HG03159 (cell line): ENCODE data around the gene PIGT.

Source experiments
- ATAC-seq: cut with Tn5 transposase; IDR thresholded peaks from one replicate; pipeline ENCODE4 v1.9.1; 2021; ENCODE audit warnings: mild to moderate bottlenecking, moderate library complexity; ENCODE audit not compliant: unreplicated experiment

Gene PIGT

DNA sequence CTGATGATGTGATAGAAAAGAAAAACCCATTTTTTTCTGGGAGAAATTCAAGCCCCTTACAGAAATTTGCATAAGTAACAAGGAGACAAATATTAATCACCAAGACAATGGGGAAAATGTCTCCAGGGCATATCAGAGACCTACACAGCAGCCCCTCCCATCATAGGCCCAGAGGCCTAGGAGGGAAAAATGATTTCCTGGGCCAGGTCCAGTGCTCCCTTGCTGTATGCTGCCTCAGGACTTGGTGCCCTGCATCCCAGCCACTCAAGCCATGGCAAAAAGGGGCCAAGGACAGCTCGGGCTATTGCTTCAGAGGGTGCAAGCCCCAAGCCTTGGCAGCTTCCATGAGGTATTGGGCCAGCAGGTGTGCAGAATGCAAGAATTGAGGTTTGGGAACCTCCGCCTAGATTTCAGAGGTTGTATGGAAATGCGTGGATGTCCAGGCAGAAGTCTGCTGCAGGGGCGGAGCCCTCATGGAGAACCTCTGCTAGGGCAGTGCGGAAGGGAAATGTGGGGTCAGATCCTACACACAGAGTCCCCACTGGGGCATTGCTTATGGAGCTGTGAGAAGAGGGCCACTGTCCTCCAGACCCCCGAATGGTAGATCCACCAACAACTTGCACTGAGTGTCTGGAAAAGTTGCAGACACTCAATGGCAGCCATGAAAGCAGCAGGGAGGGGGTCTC, 15.5 kb upstream of the PIGT start:
- no peak for ATAC-seq

DNA sequence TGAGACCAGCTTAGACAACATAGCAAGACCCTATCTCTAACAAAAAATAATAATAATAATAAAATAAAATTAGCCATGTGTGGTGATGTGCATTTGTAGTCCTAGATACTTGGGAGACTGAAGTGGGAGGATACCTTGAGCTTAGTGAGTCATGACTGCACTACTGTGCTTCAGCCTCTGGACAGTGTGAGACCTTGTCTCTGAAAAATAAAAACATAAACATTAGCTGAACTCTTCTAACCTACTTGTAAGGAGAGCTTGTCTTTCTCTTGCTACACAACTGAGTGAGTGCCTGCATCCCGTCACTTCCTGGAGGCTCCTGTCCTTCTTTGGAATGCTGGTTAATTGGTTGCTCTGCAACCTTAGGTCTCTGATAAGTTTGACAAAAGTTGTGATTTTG, 13.0 kb upstream of the PIGT start:
- ATAC-seq, result no peak

DNA sequence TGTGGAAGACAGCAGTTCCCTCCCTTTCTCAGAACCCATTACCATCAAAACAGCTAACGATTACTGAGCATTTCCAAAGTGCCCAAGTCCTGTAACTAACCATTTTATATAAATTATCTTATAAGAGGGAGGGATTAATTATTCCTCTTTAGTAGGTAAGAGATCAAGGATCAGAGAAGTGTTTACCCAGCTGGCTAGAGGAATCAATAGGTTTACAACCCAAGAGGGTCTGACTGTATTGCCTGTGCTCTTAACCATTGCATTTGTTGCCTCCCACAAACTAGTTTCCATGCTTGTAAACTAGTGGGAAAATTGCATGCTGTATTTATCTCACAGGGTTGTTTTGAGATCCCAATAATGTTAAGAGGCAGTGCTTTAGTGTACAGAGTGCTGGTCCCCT, 11.5 kb upstream of the PIGT start:
- ATAC-seq, result no peak

DNA sequence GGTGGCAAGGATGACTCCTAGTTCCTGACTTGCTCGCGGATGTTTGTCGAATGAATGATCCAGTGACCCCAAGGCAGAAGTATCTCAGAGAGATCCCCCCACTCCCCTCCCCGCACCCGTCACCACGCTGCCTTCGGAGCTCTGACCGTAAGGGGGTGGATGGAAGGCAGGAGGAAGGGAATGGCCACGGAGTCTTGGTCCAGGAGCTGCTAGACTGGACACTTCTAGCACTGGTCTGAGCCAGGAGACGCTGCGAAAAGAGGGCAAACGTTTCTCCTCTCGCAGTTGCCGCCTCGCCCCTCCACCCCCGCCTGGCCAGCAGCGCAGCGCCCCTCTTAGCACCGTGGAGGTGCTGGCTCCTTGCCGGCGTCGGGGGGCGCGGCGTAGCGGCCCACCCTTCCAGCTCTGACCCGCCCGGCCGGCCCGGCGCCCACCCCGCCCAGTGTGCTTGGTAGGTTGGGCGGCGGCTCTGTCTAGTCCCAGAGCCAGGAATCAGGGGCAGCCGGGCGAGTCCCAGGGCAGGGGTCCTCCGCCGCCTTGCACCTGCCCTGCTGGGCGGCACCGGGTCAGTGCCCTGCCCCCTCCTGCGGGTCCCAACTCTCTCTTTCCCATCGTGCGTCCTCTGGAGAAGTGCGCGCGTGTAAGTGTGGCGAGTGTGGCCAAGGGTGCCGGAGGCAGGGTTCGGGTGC, 10.2 kb upstream of the PIGT start:
- no peak for ATAC-seq

DNA sequence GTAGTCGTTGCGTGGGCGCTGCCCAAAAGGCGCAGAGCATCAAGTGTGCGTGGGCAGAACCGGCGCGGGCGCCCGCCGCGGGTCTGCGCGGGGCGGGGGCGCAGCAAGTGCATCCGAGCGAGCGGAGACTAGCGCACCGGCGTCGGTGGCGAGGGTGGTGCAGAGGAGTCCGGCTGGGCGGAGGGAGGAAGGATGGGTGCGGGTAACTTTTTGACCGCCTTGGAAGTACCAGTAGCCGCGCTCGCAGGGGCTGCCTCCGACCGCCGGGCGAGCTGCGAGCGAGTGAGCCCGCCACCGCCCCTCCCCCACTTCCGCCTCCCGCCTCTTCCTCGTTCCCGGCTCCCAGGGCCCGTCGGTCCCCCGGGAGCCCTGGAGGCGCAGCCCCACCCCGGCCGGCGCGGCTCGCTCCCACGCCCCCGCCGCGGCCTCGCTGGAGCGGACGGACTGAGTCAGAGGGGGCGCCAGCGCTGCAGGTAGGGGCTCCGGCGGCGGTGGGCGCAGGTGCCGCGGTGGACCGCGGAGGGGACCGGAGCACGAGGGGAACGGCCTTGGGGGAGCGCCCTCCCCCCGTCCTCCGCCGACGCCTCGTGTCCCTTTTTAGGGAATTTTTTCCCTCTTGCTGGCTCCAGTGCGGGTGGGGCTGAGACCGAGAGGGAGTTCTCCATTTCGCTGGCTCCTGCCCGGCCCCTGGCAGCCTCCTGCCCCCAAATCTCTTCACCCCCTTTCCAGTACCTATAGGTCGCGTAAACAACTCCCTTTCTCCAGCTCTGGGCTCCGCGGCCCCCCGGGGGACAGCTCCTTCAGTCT, 9.5 kb upstream of the PIGT start:
- ATAC-seq, result no peak

DNA sequence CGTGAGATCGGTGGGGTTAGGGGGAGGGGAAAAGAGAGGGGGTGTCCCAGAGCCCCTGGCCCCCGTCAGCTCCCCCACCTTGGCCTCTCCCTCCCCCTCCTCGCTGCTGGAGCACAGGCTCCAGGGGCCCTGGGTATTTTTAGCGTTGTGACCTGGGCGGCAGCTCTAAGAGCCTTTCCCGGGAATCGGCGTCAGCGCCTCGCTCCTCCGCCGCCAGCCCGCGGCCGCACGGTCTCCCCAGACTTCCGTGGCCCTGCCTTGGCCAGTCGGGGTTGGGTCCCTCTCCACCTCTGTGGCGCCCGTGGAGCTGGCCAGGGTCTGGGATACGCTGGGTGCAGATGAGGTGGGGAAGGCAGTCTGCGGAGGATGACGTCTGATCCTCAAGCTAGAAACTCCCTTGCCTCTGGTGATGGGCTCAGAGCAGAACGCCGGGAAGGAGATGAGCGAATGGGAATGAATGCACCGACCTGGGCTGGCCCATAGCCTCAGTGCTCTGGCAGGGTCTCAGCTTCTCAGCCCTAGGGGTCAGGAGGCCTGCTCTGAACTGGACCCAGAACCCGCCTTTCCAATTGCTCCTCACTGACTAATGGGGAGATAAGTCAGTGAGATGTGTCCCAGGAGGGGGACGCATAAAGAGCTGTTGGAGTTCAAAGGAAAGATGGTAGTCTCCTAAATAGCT, 8.7 kb upstream of the PIGT start:
- ATAC-seq, result no peak

DNA sequence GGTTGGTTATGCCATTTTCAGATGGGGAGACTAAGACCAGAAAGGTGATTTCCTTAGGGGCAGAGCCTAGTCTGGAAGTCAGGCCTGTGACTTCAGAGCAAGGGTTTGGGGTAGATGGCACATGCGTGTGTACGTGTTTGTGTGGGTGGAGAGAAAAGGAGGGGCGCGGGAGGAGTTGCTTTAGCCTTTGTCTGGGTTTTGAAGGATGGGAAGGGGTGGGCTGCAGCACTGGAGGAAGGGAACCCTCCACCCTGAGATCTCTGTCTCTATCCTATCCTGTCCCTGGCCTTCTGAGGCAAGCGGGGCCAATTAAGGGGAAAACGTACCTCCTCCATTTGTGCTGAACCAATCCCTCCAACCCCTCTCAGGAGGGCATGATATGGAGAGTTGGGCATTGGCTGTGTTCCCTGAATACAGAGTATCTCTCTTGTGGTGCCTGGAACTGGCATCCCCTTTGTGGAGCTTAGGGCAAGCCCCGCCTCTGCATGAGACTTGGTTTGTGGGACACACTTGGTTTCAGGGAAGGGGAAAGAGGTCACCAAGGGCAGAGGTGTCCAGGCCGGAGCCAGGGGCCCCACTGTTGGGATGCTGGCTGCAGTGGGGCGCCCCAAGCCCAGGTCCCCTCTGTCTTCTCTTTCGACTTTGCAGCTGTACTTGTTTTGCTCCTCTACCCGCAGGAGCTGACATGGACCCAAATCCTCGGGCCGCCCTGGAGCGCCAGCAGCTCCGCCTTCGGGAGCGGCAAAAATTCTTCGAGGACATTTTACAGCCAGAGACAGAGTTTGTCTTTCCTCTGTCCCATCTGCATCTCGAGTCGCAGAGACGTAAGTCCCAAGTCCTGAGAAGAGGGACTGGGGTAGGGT, 7.9 kb upstream of the PIGT start, which contains the start of gene DBNDD2:
TSS of gene DBNDD2 (plus strand) at position 507 of the 863 bp plus-strand sequence. CDS start at position 686, 179 bp downstream.
- ATAC-seq, result no peak

DNA sequence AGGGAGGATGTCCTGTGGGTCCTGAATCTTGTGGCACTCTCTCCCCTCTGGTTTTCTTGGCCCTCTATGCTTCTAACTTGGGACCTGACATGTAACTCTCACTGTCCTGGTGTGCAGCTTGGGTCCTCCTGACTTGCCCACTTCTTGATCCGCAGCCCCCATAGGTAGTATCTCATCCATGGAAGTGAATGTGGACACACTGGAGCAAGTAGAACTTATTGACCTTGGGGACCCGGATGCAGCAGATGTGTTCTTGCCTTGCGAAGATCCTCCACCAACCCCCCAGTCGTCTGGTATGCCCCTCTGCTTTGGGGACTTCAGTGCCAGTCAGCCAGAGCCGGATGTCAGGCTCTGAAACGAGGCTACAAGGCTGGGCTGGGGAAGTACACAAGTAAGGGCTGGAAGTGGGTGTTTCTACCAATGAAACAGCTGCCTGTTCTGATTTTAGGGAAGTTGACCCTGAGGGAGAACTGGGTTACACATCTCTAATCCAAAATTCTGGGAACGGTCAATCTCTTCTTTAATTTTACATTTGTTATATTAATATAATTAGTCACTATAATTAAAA, 7.2 kb upstream of the PIGT start:
- no peak for ATAC-seq

DNA sequence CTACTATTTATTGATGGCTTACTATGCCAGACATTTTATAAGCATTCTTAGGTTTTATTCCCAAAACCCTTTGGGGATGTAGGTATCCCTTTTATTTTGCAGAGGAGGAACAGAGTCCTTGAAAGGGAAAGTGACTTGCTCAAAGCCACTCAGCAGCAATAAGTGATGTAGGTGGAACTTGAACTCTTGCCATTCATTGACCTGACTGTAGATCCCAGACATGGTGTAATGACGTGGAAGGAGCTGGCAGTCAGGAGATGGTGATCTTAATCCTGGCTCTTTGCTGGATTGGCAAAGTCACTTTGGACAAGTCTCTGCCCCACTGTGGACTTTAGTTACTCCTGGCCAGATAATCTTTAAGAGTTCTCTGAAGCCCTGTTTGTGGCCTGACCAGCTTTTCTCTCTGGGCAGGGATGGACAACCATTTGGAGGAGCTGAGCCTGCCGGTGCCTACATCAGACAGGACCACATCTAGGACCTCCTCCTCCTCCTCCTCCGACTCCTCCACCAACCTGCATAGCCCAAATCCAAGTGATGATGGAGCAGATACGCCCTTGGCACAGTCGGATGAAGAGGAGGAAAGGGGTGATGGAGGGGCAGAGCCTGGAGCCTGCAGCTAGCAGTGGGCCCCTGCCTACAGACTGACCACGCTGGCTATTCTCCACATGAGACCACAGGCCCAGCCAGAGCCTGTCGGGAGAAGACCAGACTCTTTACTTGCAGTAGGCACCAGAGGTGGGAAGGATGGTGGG, 6.2 kb upstream of the PIGT start:
- ATAC-seq, result no peak

DNA sequence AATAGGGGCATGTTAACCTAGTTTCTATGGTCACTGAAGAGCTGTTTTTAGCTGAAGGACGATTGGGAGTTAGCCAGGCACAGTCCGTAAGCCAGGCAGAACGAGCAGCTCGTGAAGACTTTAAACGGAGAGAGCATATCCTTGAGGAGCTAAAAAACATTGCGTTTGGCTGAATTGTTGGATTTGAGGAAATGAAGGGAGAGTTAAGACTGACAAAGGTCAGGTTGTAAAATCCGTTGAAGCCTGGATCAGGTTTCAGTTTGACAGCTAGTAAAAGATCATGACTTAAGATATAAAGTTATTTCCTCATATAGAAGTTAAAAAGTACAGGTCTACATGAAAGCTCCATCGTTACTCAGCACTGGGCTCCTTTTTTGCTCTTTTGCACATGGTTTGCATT, 5.1 kb upstream of the PIGT start:
- ATAC-seq, result no peak

DNA sequence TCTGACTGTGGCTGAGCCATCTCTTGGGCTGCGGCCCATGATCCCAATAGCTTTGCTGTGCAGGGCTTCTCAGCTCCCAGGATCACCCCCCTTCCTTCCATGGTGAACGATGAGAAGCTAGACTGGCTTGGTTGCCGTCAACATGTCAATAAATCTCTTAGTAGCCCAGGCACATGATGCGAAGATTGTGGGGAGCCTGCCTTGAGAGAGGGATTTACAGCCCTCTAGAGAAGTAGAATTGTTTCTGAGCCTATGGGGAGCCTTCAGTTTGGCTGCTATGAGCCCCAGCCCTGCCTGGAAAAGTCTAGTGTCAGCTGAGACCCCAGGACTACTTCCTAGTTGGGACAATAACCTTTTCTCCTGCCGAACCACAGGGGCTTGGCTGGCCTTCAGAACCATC, 3.3 kb upstream of the PIGT start:
- no peak for ATAC-seq

DNA sequence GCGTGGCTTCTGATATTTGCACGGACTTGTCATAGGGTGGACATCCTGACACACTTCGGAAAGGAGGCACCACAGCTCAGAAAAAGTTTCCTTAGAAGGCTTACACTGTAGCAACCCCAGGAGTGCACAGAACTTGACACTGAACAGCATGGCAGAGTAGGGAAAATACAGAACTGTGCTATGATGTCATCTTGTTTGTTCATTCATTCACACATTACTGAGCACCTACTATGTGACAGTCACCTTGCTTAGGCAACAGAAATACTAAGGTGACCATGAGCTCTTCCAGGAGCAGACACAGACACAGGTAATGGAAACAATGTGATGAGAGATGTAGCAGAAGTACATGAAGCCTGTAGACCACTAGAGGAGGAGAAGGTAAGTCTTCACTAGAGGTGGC, 2.5 kb upstream of the PIGT start:
- ATAC-seq, result no peak

DNA sequence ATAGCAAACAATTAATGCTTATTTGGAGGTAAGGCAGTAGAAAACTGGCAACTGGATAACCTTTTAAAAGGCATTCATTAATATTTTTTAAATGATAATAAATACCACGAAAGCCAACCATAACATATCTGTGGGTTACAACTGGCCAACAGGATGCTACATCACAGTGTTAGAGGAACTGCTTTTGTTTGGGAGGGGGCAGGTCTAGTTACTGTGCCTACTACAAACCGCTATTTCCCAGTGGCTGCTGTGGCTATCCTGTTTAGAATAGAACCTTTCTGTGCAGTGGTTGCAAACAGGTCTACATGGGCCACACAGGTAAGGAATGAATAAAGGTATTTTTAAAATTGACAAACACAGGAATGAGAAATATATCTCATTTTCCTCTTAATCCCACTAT, 976 bp downstream of the PIGT start:
- ATAC-seq, result no peak

DNA sequence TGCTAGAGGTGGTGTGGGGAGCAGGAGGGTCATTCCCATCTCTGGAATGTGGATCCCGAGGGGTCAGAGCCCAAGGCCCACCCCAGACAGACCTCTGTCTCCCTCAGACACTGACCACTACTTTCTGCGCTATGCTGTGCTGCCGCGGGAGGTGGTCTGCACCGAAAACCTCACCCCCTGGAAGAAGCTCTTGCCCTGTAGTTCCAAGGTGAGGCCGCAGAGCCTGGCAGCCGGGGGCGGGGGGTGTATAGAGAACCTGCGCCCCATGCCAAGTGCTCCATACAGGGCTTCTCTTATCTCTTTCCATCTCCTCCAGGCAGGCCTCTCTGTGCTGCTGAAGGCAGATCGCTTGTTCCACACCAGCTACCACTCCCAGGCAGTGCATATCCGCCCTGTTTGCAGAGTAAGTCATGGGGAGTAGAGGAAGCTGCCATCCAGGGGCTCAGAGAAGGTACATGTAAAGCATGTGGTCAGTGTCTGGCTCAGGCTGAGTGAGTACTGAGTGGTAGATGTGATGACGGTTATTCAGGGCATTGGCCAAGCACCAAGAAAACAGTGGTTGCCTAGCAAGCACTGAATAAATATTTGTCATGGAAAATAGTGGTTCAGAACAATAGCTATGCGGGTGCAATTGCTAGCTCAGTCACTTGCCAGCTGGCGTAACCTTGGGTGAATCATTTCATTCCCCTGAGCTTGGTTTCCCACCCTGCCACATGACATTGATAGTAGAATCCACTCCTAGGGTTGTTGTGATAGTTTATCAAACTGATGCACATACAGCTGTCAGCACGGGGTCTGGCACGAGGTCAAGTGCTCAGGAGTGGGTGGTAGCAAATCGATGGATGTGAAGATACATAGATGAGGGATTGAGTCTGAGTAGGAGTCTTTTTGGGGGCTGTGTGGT, 3.5 kb downstream of the PIGT start:
- ATAC-seq, result peak; percentile 73

DNA sequence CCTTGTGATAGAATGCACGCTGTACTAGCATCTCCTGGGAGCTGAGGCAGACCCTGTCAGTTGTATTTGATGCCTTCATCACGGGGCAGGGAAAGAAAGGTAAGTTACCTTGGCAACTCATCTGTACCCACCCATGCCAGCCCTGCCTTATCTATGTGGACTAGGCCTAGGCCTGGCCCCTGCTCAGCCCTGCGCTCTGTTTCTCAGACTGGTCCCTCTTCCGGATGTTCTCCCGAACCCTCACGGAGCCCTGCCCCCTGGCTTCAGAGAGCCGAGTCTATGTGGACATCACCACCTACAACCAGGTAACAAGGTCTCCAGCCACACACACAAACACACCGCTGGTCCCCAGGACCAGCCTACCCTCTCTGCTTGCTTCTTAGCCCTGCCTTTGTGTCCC, 4.2 kb downstream of the PIGT start:
- ATAC-seq, result no peak

DNA sequence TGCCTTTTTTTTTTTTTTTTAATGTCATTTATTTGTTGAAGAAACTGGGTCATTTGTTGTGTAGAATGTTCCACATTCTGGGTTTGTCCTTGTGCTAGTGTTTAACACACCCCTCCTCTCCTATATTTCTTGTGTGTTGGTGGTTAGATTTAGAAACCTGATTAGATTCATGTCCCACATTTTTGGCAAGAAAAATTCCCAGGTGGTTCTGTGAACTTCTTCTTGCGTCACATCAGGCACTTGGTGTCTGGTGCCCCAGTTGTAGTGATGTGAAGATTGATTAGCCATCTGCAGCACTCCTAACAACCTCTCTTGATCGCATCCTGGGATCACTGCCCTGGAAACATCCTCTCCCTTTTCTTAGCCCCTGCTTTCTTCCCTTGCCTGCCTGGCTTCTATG, 7.8 kb downstream of the PIGT start:
- no peak for ATAC-seq

DNA sequence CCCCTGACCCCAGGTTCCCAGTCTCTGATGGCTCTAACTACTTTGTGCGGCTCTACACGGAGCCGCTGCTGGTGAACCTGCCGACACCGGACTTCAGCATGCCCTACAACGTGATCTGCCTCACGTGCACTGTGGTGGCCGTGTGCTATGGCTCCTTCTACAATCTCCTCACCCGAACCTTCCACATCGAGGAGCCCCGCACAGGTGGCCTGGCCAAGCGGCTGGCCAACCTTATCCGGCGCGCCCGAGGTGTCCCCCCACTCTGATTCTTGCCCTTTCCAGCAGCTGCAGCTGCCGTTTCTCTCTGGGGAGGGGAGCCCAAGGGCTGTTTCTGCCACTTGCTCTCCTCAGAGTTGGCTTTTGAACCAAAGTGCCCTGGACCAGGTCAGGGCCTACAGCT, 9.6 kb downstream of the PIGT start:
- no peak for ATAC-seq

DNA sequence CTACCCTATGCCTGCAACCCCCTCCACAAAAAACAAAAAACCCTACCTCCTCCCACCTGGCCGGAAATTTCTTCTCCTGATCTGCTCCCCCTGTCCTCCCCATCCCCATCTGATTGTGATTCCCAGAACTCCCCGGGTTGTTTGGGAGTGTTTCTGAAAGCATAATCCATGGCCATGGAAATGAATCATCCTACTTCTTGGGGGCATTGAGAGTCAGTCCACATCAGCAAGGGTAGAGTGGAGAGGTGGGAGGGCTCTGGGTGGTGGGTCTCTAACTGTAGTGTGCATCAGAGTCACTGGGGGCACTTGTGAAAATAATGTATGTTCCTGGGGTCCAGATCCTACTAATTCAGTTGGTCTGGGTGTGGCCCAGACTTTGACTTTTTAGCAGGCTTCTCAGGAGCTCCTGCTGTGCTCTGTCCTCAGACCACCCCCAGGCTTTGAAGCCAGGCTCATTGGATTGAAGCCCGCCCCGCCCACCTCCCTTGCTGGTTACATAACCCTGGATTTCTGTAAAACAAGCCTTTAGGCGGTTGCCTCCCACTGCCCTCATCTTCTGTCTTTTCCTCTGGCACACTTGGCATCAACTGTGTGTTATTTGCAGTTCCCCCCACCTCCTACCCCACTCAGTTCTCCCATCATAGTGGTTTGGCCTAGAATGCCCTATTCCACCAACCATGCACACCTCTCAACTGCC, 10.5 kb downstream of the PIGT start:
- ATAC-seq, result no peak
